Amniotic stem cell (primary cell): ENCODE measurements around the gene MYOD1.

Experiments
- DNase-seq: peaks from one replicate; lab custom pipeline; 2025; lab: John Stamatoyannopoulos, UW

MYOD1 gene

DNA sequence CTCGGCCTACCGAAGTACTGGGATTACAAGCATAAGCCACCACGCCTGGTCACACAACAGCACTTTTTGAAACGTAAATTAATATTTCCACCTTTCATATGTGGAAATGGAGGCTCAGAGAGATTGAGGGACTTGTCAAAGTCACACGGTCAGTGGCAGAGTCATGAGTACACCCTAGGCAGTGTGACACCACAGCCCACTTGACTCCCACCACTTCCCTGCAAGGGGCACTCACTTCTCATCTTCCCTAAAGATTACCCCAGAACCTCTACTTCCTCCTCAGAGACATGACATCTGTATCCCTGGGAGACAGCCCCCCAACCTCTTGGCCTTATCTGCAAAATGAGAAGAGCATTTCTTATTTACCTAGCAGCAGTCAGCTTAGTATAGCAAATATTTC, 16.5 kb upstream of the MYOD1 start:
- no peak for DNase-seq

DNA sequence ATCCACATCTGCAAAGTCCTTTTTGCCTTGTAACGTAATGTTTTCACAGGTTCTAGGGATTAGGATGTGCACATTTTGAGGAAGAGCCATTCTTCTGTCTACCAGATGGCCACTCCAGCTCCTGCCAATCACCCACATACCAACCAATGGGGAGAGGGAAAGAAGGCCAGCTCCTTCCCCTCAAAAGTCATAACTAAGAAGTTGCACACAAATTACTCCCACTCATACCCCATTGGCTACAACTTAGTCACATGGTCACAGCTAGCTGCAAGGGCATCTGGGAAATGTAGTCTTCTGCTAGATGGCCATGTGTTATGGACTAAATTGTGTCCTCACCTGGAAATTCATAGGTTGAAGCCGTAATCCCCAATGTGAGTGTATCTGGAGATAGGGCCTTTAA, 15.4 kb upstream of the MYOD1 start:
- DNase-seq, result no peak

DNA sequence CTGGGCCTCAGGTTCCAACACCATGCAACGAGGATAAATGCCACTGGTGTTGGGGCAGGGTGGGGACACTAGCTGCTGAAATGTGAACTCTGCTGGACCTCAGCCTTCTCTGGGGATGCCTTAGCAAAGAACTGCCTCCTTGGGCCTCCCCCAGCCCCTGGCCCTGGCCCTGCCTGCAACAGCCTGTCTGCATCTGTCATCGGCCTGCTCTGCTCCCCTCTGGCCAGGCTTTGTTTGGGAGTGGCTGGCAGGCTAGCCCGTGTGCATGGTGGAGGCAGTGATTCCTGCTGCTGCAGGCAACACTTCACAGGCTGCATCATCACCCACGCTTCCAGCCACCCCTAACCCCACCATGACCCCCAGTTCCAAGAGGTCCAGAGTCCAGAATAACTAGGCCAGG, 11.5 kb upstream of the MYOD1 start:
- no peak for DNase-seq

DNA sequence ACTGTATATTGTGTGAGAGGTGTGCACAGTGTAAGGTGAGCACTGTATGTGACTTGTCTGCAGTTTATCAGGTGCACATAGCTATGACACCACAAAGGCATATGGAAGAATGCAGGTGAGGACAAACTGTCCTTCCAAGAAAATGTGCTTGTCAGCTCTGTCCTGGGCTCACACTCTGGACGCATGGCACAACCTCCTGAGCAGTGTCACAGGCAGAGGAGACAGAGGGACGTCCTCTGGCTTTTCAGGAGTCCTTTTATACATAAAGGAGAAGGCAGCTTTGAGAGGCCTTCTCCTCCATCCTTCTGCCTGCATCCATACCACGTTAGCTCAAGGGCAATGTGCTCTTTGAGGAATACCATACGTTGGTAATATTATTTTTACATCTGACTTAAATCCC, 7.5 kb upstream of the MYOD1 start:
- no peak for DNase-seq

DNA sequence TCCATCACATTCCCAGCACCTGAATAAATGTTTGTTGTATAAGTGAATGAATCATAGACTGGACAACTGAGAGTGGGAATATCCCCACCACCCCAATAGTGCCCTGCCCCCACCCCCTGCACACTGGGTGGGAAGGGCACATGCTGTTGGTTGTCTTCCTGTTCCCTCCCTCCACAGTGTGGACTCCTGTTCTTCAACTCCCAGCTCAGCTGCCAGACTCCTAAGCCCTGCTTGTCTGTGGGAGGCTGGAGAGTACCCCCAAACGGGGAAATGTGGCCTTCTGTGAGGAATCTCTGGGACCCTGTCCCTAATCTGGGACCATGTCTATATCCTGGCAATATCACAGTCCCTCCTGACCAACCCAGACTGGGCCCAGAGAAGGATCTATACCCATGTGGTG, 5.5 kb upstream of the MYOD1 start:
- no peak for DNase-seq

DNA sequence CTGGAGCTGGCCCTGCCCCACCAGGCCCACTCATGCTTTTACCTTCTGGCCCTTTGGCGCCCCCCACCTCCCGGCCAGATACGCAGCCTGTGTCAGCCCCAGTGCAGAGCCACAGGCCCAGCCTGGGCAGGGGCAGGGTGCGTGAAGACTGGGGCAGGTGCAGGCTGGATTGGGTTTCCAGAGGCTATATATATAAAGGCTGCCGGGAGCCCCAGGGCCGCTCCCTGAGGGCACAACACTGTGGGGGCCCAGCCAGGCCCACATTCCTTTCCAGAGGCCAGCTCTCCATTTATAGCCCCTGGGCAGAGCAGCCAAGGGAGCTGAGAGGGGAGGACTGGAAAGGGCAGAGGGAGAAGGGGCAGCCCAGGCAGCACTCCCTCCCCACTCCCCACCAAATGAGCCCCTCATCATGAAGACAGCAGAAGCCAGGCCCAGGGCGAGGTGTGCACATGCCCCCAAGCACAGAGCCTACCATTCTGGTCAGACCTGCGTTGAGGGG, 5.0 kb upstream of the MYOD1 start:
- DNase-seq, result no peak

DNA sequence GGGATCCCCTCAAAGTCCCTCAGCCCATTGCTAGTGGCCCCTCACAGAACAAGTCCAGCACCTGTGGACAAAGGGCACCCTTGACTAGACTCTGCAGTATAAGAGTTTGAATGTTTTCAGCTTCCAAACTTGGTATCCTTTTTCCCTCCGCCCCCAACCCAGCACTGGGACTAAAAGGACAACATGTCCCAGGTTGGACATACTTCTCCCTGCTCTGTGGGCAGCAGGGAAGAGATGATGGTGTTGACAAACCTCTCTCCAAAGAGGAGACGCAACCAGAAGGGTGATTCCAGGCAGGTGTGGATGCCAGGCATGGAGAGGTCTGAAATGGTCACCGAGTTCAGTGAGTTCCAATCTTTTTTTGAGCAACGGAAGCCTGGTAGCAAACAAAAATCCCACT, 4.5 kb upstream of the MYOD1 start:
- no peak for DNase-seq

DNA sequence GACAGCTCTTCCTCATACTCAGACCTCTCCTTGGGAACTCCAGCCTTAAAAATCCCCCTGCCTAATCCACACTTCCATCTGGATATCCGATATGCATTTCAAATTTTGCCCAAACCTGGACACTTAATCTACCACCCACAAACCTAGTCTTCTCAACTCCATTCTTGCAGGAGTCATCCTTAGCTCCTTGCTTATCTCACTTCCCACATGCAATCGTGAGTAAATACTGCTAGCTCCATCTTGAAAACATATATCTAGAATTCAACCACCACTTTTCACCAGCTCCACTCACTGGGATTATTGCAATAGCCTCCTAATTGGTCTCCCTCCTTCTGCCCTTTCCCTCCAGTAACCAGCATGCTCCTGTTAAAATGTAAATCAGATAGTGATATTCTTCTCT, 2.6 kb upstream of the MYOD1 start:
- DNase-seq, result no peak

DNA sequence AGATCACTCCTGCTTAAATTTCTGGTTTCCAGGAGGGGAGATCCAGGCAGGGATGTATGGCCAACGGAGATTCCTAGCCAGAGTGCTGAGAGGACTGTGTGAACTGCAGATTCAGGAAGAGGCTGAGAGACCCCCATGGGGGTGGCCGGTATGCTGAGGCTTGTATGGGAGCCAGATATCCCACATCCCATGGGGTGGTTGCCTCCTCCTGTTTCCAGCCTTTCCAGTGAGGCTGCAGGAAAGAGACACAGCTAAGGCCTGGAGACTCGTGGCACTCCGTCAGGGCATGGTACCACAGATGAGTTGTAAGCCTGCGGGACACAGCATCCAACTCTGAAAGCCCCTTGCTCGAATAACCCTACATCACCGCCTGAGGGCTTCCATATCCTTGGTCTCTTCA, 1.4 kb upstream of the MYOD1 start:
- DNase-seq, result no peak

DNA sequence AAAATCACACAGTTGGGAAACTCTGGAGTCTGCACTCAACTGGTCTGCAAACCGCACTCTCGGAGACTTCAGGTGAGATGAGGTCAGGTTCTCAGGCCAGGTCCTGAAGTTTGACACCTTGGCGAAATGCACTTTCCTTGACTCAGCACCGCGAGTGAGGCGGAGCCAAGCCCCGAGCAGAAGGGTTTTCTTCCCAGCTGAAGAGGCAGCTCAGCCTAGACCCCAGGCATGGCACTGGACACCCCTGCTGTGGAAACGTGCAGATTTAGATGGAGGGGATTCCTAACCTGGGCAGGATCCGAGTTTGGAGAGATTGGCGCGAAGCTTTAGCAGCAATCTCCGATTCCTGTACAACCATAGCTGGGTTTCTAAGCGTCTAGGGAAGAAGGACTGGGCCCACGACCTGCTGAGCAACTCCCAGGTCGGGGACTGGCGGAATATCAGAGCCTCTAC, 835 bp upstream of the MYOD1 start:
- no peak for DNase-seq

DNA sequence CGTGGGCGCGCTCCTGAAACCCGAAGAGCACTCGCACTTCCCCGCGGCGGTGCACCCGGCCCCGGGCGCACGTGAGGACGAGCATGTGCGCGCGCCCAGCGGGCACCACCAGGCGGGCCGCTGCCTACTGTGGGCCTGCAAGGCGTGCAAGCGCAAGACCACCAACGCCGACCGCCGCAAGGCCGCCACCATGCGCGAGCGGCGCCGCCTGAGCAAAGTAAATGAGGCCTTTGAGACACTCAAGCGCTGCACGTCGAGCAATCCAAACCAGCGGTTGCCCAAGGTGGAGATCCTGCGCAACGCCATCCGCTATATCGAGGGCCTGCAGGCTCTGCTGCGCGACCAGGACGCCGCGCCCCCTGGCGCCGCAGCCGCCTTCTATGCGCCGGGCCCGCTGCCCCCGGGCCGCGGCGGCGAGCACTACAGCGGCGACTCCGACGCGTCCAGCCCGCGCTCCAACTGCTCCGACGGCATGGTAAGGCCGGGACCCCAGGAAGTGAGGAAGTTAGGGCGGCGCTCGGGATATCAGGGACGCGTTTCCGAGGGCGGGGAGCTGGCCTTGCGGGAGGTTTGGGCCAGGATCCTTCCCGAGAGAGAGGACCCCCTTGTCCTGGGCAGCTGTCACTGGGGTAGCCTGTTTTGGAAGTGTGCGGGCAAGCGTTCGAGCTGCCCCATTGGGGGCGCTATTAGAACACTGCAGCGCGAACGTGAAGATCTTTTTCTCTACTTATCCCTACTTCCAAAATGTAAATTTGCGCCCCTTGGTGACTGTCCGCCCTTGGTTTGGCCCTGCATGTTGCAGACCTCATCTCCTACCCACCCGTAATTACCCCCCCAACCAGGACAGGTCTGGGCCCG, 796 bp downstream of the MYOD1 start:
- DNase-seq, result no peak

DNA sequence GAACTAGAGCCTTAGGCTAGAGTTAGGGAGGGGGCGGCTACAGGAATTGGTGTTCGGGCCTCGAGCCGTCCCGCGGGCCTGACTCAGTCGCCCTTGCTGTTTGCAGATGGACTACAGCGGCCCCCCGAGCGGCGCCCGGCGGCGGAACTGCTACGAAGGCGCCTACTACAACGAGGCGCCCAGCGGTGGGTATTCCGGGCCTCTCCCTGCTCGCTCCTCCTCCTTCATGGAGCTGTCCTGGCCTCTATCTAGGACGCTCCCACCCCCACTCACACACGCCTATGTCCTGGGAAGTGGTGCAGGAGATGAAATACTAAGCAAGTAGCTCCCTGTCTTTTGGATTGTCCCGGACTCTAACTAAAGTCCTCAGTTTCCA, 1.4 kb downstream of the MYOD1 start:
- no peak for DNase-seq

DNA sequence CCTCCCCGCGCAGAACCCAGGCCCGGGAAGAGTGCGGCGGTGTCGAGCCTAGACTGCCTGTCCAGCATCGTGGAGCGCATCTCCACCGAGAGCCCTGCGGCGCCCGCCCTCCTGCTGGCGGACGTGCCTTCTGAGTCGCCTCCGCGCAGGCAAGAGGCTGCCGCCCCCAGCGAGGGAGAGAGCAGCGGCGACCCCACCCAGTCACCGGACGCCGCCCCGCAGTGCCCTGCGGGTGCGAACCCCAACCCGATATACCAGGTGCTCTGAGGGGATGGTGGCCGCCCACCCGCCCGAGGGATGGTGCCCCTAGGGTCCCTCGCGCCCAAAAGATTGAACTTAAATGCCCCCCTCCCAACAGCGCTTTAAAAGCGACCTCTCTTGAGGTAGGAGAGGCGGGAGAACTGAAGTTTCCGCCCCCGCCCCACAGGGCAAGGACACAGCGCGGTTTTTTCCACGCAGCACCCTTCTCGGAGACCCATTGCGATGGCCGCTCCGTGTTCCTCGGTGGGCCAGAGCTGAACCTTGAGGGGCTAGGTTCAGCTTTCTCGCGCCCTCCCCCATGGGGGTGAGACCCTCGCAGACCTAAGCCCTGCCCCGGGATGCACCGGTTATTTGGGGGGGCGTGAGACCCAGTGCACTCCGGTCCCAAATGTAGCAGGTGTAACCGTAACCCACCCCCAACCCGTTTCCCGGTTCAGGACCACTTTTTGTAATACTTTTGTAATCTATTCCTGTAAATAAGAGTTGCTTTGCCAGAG, 2.0 kb downstream of the MYOD1 start:
- DNase-seq, result no peak

DNA sequence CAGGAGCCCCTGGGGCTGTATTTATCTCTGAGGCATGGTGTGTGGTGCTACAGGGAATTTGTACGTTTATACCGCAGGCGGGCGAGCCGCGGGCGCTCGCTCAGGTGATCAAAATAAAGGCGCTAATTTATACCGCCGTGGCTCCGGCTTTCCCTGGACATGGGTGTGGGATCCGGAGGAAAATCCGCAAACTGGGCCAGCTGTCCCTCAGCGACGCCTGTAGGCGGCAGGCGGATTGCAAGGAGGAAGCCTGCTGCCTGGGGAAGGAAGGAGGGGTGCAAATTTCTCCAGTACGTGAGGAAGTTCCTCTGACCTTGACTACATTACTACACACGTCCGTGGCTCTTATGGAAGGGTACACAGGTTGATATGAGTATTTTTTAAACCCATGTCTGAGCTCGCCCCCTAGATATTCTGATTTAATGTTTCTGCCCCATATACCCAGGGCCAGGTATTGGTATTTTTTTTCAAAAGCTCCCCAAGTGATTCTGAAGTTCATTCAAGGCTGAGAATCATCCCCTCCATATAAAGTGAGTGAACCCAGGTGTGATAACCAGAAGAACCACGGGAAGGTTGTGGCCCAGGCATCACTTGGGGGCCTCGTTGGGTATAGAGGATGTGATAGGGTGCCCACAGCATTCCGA, 2.8 kb downstream of the MYOD1 start:
- no peak for DNase-seq

DNA sequence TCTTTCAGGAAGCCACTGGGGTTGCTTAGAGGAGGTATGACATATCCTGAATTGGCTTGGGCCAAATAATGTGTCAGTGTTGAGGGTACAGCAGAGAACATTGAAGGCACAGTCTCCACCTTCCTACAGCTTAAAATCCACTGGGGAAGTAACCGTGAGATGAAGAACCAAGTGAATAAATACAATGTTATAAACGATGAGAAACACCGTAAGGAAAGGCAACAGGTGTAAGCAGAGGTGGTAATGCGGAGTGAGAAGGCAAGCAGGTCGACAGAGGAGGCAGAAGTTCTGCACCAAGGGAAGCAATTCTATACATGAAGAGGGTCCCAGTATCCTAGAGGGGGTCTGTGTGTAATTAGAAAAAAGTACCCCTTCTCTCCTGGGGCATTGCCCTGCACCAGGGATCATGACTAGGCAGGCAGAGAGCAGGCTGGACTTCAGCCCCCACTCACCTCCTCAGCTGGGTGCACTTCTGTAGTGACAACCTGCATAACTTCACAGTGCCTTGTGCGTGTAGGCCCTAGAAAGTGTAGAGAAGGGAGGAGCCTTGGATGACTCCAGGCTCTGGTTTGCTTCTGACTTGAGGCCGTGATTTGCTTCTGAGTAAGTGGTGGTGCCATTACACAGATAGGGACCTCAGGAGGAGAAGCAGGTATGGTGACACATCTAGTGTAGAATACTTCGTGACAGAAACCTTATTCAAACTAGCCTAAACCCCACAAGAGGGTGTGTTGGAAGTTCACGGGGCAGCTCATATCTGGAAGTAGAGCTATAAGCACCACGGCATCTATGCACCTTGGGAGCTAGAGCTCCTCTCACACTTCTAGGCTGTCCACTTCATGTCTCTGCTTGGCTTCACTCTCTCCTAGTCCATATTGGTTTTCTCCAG, 4.9 kb downstream of the MYOD1 start:
- no peak for DNase-seq

DNA sequence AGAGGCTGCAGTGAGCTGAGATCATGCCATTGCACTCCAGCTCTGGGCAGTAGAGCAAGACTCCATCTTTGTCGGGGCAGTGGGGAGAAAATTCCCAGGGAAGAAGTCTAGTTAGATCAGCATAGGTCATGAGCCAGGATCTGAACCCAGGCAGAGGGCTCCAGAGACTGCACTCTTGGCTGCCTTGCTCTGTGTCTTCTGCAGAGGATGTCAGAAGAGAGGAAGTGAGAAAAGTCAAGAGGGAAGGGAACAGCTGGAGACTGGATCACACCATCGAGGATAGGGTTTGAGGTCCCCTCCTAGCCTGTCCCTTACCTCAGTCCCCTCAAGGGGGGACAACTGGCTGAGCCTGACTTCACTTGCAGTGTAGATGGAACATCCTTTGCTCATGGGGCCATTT, 5.8 kb downstream of the MYOD1 start:
- DNase-seq, result no peak

DNA sequence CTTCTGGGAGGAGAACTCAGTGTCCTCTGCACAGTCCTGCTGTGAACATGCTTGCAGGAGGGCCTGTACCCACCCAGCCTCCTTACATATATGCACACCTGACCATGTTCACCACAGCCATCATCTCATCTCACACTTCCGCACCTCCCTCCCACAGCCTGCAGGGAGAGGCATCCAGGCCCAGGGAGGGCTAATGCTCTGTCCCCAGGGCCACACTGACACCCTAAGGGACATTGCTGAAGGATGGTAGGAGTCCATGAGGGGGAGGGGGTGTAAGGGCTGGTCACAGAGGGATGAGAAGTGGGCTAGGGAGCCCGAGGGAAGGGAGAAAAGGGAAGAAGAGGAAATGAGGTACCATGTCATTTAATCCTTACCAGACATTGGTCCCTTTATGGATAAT, 10.8 kb downstream of the MYOD1 start:
- no peak for DNase-seq

DNA sequence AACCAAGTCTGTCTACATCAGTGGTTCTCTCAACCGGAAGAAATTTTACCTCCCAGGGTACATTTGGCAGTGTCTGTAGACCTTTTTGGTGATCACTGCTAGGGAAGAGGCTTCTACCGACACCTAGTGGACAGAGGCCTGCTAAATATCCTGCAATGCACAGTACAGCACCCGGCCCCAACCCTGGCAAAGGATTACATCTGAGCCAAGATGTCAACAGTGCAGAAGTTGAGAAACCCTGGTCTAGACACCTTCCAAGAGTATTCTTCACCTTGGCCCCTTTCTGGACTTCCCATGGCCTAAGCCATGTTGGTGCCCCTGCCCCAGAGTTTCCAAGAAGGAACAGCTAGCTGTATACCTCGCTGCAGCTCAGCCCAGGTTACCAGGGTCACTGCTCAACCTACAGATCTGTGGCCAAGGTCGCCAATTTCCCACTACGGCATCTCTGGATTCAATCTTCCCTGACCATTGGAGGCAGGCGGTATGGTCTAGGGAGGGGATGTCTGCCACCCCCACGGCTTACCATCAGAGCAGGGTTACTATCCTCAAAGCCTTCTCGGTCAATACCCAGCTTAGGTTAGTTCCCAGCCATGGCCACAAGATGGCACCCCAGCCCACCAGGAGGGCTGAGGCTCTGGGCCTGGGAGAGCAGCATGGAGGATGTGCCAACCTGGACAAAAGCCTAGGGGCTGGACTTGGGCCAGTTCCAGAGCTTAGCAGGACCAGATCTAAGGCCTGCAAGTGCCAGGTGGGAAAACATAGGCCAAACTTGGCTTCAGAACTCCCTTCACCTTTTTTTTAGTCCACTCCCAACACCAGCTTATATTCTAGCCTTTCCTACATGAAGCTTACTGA, 11.5 kb downstream of the MYOD1 start:
- peak; percentile 41 for DNase-seq

DNA sequence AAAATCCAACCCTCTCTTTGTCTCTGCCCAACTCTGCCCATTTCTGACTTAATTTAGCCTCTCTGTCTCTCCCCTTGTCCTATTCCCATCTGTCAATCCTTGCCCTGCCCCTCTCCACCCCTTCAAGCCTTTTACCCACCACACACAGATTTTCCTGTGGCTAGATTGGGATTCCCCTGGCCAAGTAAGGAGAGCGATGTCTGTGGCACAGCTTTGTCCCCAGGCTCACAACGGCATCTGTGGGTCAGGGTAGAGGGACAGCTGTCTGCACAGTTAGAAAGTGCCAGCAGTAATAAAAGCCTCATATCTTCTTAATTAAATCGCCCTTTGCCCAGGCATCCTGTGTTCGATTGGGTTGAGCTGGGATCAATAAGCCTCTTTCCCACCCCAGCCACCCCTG, 13.9 kb downstream of the MYOD1 start:
- no peak for DNase-seq

DNA sequence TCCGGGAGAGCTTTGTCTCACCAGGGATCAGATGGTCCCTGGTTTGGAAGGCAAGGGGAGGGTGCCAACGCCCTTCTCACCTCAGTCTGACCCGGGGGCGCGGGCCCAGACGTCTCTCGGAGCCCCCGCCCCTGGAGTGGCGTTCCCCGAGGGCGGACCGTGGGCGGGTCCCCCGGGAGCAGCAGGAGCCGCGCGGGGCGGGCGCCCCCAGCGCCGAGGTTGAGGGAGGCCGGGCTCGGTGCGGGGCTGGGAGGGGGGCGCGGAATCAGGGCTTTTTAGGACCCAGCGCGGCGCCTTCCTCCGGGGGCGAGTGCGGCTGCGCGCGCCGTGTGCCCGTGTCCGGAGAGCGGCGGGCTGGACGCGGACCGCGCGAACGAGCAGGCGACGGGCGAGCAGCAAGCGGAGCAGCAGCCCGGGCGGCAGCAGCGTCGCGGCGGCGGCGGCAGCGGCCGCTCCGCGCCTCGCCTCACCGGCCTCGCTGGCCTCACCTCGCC, 15.1 kb downstream of the MYOD1 start, which contains the start of gene KCNC1:
Gene KCNC1, plus strand, starts transcription at position 364 of the 494 bp plus-strand sequence. CDS start 1,222 bp downstream, outside the sequence.
- no peak for DNase-seq
